ENCODE results near the gene TEX51. TPM values are rescaled to one million over a fixed set of nuclear protein-coding genes. Genes with fewer than 3 reads are reported as not detected.

Gene TEX51
- total RNA-seq: not detected

- Mint-ChIP-seq H3K4me1 (ENCODE audit: low read depth in 2 of 2) (no peaks in the 10 kb centered on the region), H3K9me3 (no peaks in the 10 kb centered on the region), H3K4me3 (no peak within 1 kb of the TSS), H3K27me3 (peaks cover 6 to 16% of the 10 kb centered on the region in 2 donors), H3K27ac (no peak within 1 kb of the TSS), H3K36me3 (no peaks in the 10 kb centered on the region)
- DNase-seq (ENCODE audit: low spot score) (no peak), ATAC-seq (no peak)
Observed at GRCh38 chr2:126898636-126899035, at the start of gene TEX51. Gene TEX51 (plus strand): TSS chr2:126898890. CDS start chr2:126898919, 29 bp downstream.

DNA sequence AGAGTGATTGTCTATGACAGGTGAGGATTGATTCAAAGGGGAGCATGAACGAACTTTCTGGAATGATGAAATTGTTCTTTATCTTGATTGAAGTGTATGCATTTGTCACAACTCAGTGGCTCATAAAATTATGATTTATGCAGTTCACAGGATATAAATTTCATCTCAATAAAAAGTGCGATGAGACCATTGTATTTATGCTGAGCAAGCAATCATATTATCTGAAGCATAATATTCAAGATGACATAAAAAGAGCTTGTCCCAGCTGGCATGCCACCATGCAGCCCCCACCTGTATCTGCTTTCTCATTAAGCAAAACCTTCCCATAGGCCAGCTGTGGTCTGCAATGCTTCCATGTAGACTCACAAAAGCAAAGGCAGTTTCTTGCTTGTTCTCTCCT, 49.6 kb upstream of the TEX51 start:
- Mint-ChIP-seq H3K4me3 (no peak overlapping the region), H3K27me3 (peaks cover 5 to 23% of the 10 kb centered on the region in 2 donors), H3K9me3 (no peaks in the 10 kb centered on the region), H3K27ac (no peak overlapping the region), H3K36me3 (no peaks in the 10 kb centered on the region), H3K4me1 (ENCODE audit: low read depth in 2 of 2) (no peaks in the 10 kb centered on the region)
- ATAC-seq (no peak), DNase-seq (ENCODE audit: low spot score) (no peak)

DNA sequence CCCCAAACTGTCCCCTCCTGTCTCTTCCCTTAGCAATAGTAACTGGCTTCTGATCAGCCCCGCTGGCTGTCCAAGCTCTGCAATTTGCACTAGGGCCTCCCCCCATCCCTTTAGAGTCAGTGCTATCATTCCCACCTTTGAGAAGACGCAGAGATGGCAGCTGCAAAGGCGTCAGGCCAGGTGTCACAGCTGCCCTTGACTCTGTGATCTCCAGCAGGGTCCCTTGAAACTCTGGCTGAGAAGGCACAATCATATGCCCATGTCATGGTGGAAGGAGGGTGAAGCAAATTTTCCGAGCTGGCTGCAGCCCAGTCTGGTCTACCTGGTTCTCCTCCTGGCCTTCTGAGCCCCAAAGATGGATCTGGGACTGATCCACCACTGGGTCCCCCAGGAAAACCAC, 49.2 kb upstream of the TEX51 start:
- ATAC-seq: no peak
- Mint-ChIP-seq H3K27me3 (peaks cover 5 to 23% of the 10 kb centered on the region in 2 donors), H3K4me1 (ENCODE audit: low read depth in 2 of 2) (no peaks in the 10 kb centered on the region), H3K9me3 (no peaks in the 10 kb centered on the region), H3K4me3 (no peak overlapping the region), H3K36me3 (no peaks in the 10 kb centered on the region), H3K27ac (no peak overlapping the region)
- DNase-seq (ENCODE audit: low spot score): no peak

- no peaks in the 10 kb centered on the region for H3K9me3 Mint-ChIP-seq
- H3K4me1 Mint-ChIP-seq (ENCODE audit: low read depth in 2 of 2): no peaks in the 10 kb centered on the region
- H3K27ac Mint-ChIP-seq: no peak overlapping the region
- H3K27me3 Mint-ChIP-seq: peaks cover 7 to 23% of the 10 kb centered on the region in 2 donors
- no peak overlapping the region for H3K4me3 Mint-ChIP-seq
- no peak for DNase-seq (ENCODE audit: low spot score)
- no peak for ATAC-seq
- H3K36me3 Mint-ChIP-seq: no peaks in the 10 kb centered on the region
Observed at GRCh38 chr2:126849991-126850535, 48.6 kb upstream of the TEX51 start.

- ATAC-seq: no peak
Observed at GRCh38 chr2:126850940-126851339, 47.8 kb upstream of the TEX51 start.

DNA sequence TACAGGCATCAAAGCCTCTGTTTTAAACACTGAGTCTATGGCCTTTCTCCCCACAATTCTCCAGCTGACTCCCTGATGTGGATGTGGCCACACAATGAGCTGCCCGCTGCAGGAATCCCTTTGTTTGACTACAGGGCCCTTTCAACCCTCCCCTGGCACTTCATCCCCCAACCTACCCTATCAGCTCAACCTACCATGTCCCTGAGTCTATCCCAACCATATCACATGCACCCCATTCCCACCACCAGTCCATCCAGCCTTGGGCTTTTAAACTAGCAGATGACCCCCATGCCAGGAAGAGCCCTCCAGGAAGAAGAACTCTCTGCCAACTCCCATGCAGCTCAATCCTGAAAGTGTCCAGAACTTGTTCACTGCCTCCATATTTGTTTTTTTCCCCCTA, 46.9 kb upstream of the TEX51 start:
- no peaks in the 10 kb centered on the region for H3K9me3 Mint-ChIP-seq
- no peaks in the 10 kb centered on the region for H3K36me3 Mint-ChIP-seq
- no peaks in the 10 kb centered on the region for H3K4me1 Mint-ChIP-seq (ENCODE audit: low read depth in 2 of 2)
- DNase-seq (ENCODE audit: low spot score) (no peak), ATAC-seq (no peak)
- no peak overlapping the region for H3K27ac Mint-ChIP-seq
- H3K4me3 Mint-ChIP-seq: no peak overlapping the region
- H3K27me3 Mint-ChIP-seq: peaks cover 5 to 25% of the 10 kb centered on the region in 2 donors

More at GRCh38 chr2:126850940-126851339, 47.8 kb upstream of the TEX51 start:
- Mint-ChIP-seq H3K4me1 (ENCODE audit: low read depth in 2 of 2) (no peaks in the 10 kb centered on the region), H3K9me3 (no peaks in the 10 kb centered on the region), H3K27ac (no peak overlapping the region), H3K4me3 (no peak overlapping the region), H3K36me3 (no peaks in the 10 kb centered on the region), H3K27me3 (peaks cover 7 to 28% of the 10 kb centered on the region in 2 donors)
- DNase-seq (ENCODE audit: low spot score): no peak

DNA sequence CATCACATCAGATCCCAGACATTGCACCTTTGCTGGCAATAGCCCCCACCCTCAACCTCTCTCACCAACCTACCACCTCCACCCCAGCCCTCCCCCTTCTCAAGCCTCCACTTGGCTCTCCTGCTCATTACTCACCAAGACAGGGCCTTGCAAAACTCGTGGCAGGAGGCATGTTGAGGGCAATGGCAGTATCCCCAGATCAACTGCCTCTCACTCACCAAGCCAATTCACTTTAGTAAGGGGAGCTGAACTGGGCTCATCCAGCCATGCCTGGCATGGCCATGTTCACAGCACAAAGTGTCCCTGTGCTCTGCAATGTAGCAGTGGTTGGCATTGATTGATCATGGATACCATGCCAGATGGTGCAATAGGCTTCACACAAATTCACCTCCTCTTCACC, 46.3 kb upstream of the TEX51 start:
- ATAC-seq (no peak), DNase-seq (ENCODE audit: low spot score) (no peak)
- Mint-ChIP-seq H3K4me1 (ENCODE audit: low read depth in 2 of 2) (no peaks in the 10 kb centered on the region), H3K27me3 (peaks cover 5 to 22% of the 10 kb centered on the region in 2 donors), H3K27ac (no peak overlapping the region), H3K4me3 (no peak overlapping the region), H3K36me3 (no peaks in the 10 kb centered on the region), H3K9me3 (no peaks in the 10 kb centered on the region)

GRCh38 chr2:126855606-126856005, 43.1 kb upstream of the TEX51 start:
- no peaks in the 10 kb centered on the region for H3K9me3 Mint-ChIP-seq
- DNase-seq (ENCODE audit: low spot score) (no peak), ATAC-seq (no peak)
- H3K4me3 Mint-ChIP-seq: no peak overlapping the region
- no peak overlapping the region for H3K27ac Mint-ChIP-seq
- H3K4me1 Mint-ChIP-seq (ENCODE audit: low read depth in 2 of 2): no peaks in the 10 kb centered on the region
- peaks cover 5 to 23% of the 10 kb centered on the region in 2 donors for H3K27me3 Mint-ChIP-seq
- H3K36me3 Mint-ChIP-seq: no peaks in the 10 kb centered on the region

DNA sequence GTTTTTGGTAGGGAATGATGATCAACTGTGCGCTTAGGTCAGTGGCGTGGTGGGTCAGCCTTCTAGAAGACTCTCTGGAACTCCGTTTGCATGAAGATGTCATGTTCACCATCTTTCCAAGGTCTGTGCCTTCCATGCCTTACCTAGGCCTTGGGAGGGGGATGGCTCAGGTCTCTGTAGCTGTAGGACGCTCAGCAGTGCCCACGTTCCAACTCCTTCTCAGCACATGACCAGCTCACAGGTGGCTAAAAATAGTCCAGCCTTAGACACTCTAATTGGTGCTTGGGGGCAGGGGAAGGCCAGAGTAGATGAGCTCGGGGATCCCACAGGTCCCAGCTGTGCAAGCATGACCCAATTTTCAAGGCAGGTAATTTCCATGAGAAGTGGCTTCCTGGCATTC, 42.3 kb upstream of the TEX51 start:
- ATAC-seq: no peak
- H3K9me3 Mint-ChIP-seq: no peaks in the 10 kb centered on the region
- no peak overlapping the region for H3K27ac Mint-ChIP-seq
- no peaks in the 10 kb centered on the region for H3K4me1 Mint-ChIP-seq (ENCODE audit: low read depth in 2 of 2)
- no peaks in the 10 kb centered on the region for H3K36me3 Mint-ChIP-seq
- no peak for DNase-seq (ENCODE audit: low spot score)
- peaks cover 5 to 19% of the 10 kb centered on the region in 2 donors for H3K27me3 Mint-ChIP-seq
- H3K4me3 Mint-ChIP-seq: no peak overlapping the region

- H3K36me3 Mint-ChIP-seq: no peaks in the 10 kb centered on the region
- no peak overlapping the region for H3K27ac Mint-ChIP-seq
- ATAC-seq: peak in 1 of 2 donors; percentile 21
- H3K9me3 Mint-ChIP-seq: no peaks in the 10 kb centered on the region
- no peak overlapping the region for H3K4me3 Mint-ChIP-seq
- no peaks in the 10 kb centered on the region for H3K4me1 Mint-ChIP-seq (ENCODE audit: low read depth in 2 of 2)
- H3K27me3 Mint-ChIP-seq: peaks cover 2 to 19% of the 10 kb centered on the region in 2 donors
- DNase-seq (ENCODE audit: low spot score): no peak
Observed at GRCh38 chr2:126857502-126857901, 41.2 kb upstream of the TEX51 start.

- Mint-ChIP-seq H3K36me3 (no peaks in the 10 kb centered on the region), H3K27me3 (peaks cover 2 to 19% of the 10 kb centered on the region in 2 donors), H3K9me3 (no peaks in the 10 kb centered on the region), H3K27ac (no peak overlapping the region), H3K4me1 (ENCODE audit: low read depth in 2 of 2) (no peaks in the 10 kb centered on the region), H3K4me3 (no peak overlapping the region)
- no peak for DNase-seq (ENCODE audit: low spot score)
- ATAC-seq: no peak
Observed at GRCh38 chr2:126858013-126858412, 40.7 kb upstream of the TEX51 start.

GRCh38 chr2:126858436-126858835, 40.3 kb upstream of the TEX51 start:
- DNase-seq (ENCODE audit: low spot score) (no peak), ATAC-seq (no peak)
- Mint-ChIP-seq H3K27ac (no peak overlapping the region), H3K4me3 (no peak overlapping the region), H3K36me3 (no peaks in the 10 kb centered on the region), H3K27me3 (peaks cover 2 to 15% of the 10 kb centered on the region in 2 donors), H3K4me1 (ENCODE audit: low read depth in 2 of 2) (no peaks in the 10 kb centered on the region), H3K9me3 (no peaks in the 10 kb centered on the region)

GRCh38 chr2:126858991-126859390, 39.7 kb upstream of the TEX51 start:
- no peaks in the 10 kb centered on the region for H3K4me1 Mint-ChIP-seq (ENCODE audit: low read depth in 2 of 2)
- no peak overlapping the region for H3K4me3 Mint-ChIP-seq
- H3K27me3 Mint-ChIP-seq: peaks cover 3 to 11% of the 10 kb centered on the region in 2 donors
- no peaks in the 10 kb centered on the region for H3K9me3 Mint-ChIP-seq
- no peak for ATAC-seq
- DNase-seq (ENCODE audit: low spot score): no peak
- no peaks in the 10 kb centered on the region for H3K36me3 Mint-ChIP-seq
- H3K27ac Mint-ChIP-seq: no peak overlapping the region

DNA sequence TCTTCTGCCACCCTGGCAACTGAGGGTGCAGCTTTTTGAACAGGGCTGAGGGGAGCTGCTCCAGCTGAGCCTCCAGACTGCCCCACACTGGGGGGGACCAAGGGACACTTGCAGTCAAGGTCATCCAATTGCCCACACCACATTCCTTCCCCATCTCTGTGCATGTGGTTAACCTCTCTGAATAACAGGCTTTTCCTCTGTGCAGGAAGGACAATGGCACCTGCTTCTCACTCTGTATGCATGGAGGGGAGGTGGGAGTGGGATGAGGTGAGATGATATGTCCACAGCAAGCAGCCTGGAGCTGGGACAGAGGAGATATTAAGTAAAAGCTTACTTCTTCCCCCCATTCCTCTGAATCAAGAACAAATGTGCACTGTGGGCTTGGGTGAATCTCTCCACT, 39.1 kb upstream of the TEX51 start:
- ATAC-seq (no peak), DNase-seq (ENCODE audit: low spot score) (no peak)
- Mint-ChIP-seq H3K4me3 (no peak overlapping the region), H3K9me3 (no peaks in the 10 kb centered on the region), H3K36me3 (no peaks in the 10 kb centered on the region), H3K4me1 (ENCODE audit: low read depth in 2 of 2) (no peaks in the 10 kb centered on the region), H3K27me3 (peaks cover 6 to 11% of the 10 kb centered on the region in 2 donors), H3K27ac (no peak overlapping the region)

GRCh38 chr2:126860385-126860784, 38.3 kb upstream of the TEX51 start:
- H3K27ac Mint-ChIP-seq: no peak overlapping the region
- ATAC-seq: no peak
- no peaks in the 10 kb centered on the region for H3K4me1 Mint-ChIP-seq (ENCODE audit: low read depth in 2 of 2)
- no peaks in the 10 kb centered on the region for H3K36me3 Mint-ChIP-seq
- H3K4me3 Mint-ChIP-seq: no peak overlapping the region
- H3K9me3 Mint-ChIP-seq: no peaks in the 10 kb centered on the region
- no peak for DNase-seq (ENCODE audit: low spot score)
- peaks cover 4 to 11% of the 10 kb centered on the region in 2 donors for H3K27me3 Mint-ChIP-seq
